Liver (tissue), 3 donors: ENCODE measurements around the gene ACOT6.

Source experiments
- ATF3 ChIP-seq: IDR thresholded peaks from 2 replicates; pipeline ENCODE4 v1.6.1; 2016; ENCODE audit warnings: antibody characterized with exemption
- GABPA ChIP-seq, 2 donors: IDR thresholded peaks in 1 of 2; conservative IDR thresholded peaks in 1 of 2; 2 replicates each; pipeline ENCODE4 v1.6.1; 2016; ENCODE audit warnings: antibody characterized with exemption in 2 of 2, mild to moderate bottlenecking in 1 of 2, moderate library complexity in 1 of 2
- JUND ChIP-seq, 2 donors: IDR thresholded peaks; 2 replicates each; pipeline ENCODE4 v1.6.1; 2016; ENCODE audit warnings: antibody characterized with exemption in 2 of 2
- MAX ChIP-seq: IDR thresholded peaks from 2 replicates; pipeline ENCODE4 v1.6.1; 2016; ENCODE audit warnings: antibody characterized with exemption
- RXRA ChIP-seq, 2 donors: IDR thresholded peaks; 2 replicates each; pipeline ENCODE4 v1.6.1; 2017 to 2018; ENCODE audit warnings: antibody characterized with exemption in 2 of 2, mild to moderate bottlenecking in 1 of 2
- SP1 ChIP-seq: IDR thresholded peaks from 2 replicates; pipeline ENCODE4 v1.6.1; 2018; ENCODE audit warnings: antibody characterized with exemption, mild to moderate bottlenecking
- TF ChIP-seq, protein P1 (sequence below): fragments of 150-350 bp; IDR thresholded peaks from 2 replicates; pipeline ENCODE4 v1.5.1; 2017; ENCODE audit warnings: improper control_type of control experiment, low read depth, low read length; ENCODE audit not compliant: missing input control
- donor health status: healthy.
- donor health status: healthy.

- TF ChIP-seq JUND (IDR thresholded peaks at IDR 0.05) (no peak), GABPA (IDR thresholded peaks at IDR 0.05 in 1 of 2, conservative IDR thresholded peaks at IDR 0.05 in 1 of 2) (no peak), ATF3 (no peak), RXRA (IDR thresholded peaks at IDR 0.05) (no peak), MAX (no peak), SP1 (no peak)
- TF ChIP-seq, protein P1, sequence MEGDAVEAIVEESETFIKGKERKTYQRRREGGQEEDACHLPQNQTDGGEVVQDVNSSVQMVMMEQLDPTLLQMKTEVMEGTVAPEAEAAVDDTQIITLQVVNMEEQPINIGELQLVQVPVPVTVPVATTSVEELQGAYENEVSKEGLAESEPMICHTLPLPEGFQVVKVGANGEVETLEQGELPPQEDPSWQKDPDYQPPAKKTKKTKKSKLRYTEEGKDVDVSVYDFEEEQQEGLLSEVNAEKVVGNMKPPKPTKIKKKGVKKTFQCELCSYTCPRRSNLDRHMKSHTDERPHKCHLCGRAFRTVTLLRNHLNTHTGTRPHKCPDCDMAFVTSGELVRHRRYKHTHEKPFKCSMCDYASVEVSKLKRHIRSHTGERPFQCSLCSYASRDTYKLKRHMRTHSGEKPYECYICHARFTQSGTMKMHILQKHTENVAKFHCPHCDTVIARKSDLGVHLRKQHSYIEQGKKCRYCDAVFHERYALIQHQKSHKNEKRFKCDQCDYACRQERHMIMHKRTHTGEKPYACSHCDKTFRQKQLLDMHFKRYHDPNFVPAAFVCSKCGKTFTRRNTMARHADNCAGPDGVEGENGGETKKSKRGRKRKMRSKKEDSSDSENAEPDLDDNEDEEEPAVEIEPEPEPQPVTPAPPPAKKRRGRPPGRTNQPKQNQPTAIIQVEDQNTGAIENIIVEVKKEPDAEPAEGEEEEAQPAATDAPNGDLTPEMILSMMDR = no peak
Observed at GRCh38 chr14:73619524-73619923, 7.2 kb downstream of the ACOT6 start.
